HG03571 (cell line): Measurements from ENCODE around the gene CSF3R.
"Not testable (repeated sequence)": the region's sequence is repeated elsewhere in the genome, so short reads cannot be mapped to it uniquely, and the experiment has no call there.

Experiments used
- ATAC-seq: cut with Tn5 transposase; IDR thresholded peaks from one replicate; pipeline ENCODE4 v1.9.1; 2021; ENCODE audit not compliant: unreplicated experiment

CSF3R gene

GRCh38 chr1:36484099-36484498 lies 1.4 kb upstream of the CSF3R start:
- ATAC-seq = no peak

GRCh38 chr1:36481771-36482723 lies 666 bp downstream of the CSF3R start:
- no peak for ATAC-seq

- ATAC-seq = no peak
These were observed 1.6 kb downstream of the CSF3R start for GRCh38 chr1:36481091-36481490.

GRCh38 chr1:36480161-36480560 lies 2.6 kb downstream of the CSF3R start:
- no peak for ATAC-seq

- ATAC-seq = no peak
These were observed 3.1 kb downstream of the CSF3R start for GRCh38 chr1:36479505-36480051.

GRCh38 chr1:36477615-36478014 lies 5.1 kb downstream of the CSF3R start:
- ATAC-seq = not testable (repeated sequence)

GRCh38 chr1:36476945-36477344 lies 5.8 kb downstream of the CSF3R start:
- no peak for ATAC-seq

- no peak for ATAC-seq
These were observed 6.7 kb downstream of the CSF3R start for GRCh38 chr1:36475910-36476604.

- no peak for ATAC-seq
These were observed 7.4 kb downstream of the CSF3R start for GRCh38 chr1:36475341-36475740.

- ATAC-seq = no peak
These were observed 10.1 kb downstream of the CSF3R start for GRCh38 chr1:36472656-36473055.

- ATAC-seq = no peak
These were observed 10.7 kb downstream of the CSF3R start for GRCh38 chr1:36471830-36472641.

- no peak for ATAC-seq
These were observed 13.6 kb downstream of the CSF3R start for GRCh38 chr1:36469163-36469562.

- no peak for ATAC-seq
These were observed 14.8 kb downstream of the CSF3R start for GRCh38 chr1:36467700-36468455.

GRCh38 chr1:36467027-36467410 lies 15.7 kb downstream of the CSF3R start:
- ATAC-seq = no peak

- ATAC-seq = no peak
These were observed 16.2 kb downstream of the CSF3R start for GRCh38 chr1:36466370-36467026.

GRCh38 chr1:36465731-36466369 lies 16.9 kb downstream of the CSF3R start:
- no peak for ATAC-seq

GRCh38 chr1:36464605-36465393 lies 17.9 kb downstream of the CSF3R start:
- peak; percentile 39 for ATAC-seq

- peak; percentile 89 for ATAC-seq
These were observed 18.7 kb downstream of the CSF3R start, which contains the start of gene MRPS15 for GRCh38 chr1:36463803-36464604. Gene MRPS15 (minus strand): TSS chr1:36464384. CDS start chr1:36464275, 109 bp downstream.
